ENCODE measurements around the gene SHMT2. TPM values are rescaled to one million over a fixed set of nuclear protein-coding genes. Genes with fewer than 3 reads are reported as not detected.
"Not testable (repeated sequence)": the region's sequence is repeated elsewhere in the genome, so short reads cannot be mapped to it uniquely, and the experiment has no call there.

The SHMT2 gene
- total and polyA plus RNA-seq, 3 donors from 2014 or later: 24.8 to 33.9 (median 25.9) TPM

- Histone ChIP-seq H3K27ac (no peak overlapping the region), H3K36me3 (ENCODE audit: low read depth, missing control alignments) (no peaks in the 10 kb centered on the region), H3K4me1 (peaks cover 6% of the 10 kb centered on the region), H3K4me3 (no peak overlapping the region), H3K9me3 (no peaks in the 10 kb centered on the region), H3K27me3 (no peaks in the 10 kb centered on the region)
- WGBS, 2 donors: 71 to 92% methylated on average over 1 of the region's 1 CpG
- DNase-seq: no peak
- intact Hi-C loops (cut with DNase I; ENCODE audit: low total_unique reads): no loop called here
- TF ChIP-seq POLR2A (IDR thresholded peaks at IDR 0.05) (no peak), CTCF (IDR thresholded peaks at IDR 0.05) (no peak)
Measured at GRCh38 chr12:57270966-57271470, 41.5 kb downstream of the SHMT2 start.

- Histone ChIP-seq H3K4me3 (no peak overlapping the region), H3K4me1 (peaks cover 6% of the 10 kb centered on the region), H3K27me3 (no peaks in the 10 kb centered on the region), H3K36me3 (ENCODE audit: low read depth, missing control alignments) (no peaks in the 10 kb centered on the region), H3K27ac (no peak overlapping the region), H3K9me3 (no peaks in the 10 kb centered on the region)
- no peak for TF ChIP-seq CTCF (IDR thresholded peaks at IDR 0.05)
- TF ChIP-seq POLR2A (IDR thresholded peaks at IDR 0.05): no peak
- no peak for DNase-seq
- WGBS, 2 donors: 46 to 56% methylated on average over 7 of the region's 7 CpGs
- intact Hi-C loops (cut with DNase I; ENCODE audit: low total_unique reads): no loop called here
Measured at GRCh38 chr12:57272337-57273151, 43.0 kb downstream of the SHMT2 start.

- no peaks in the 10 kb centered on the region for H3K27me3 ChIP-seq
- H3K9me3 ChIP-seq: no peaks in the 10 kb centered on the region
- H3K36me3 ChIP-seq (ENCODE audit: low read depth, missing control alignments): no peaks in the 10 kb centered on the region
- TF ChIP-seq CTCF (IDR thresholded peaks at IDR 0.05): no peak
- no peak for TF ChIP-seq POLR2A (IDR thresholded peaks at IDR 0.05)
- H3K4me1 ChIP-seq: peaks cover 6% of the 10 kb centered on the region
- no peak overlapping the region for H3K27ac ChIP-seq
- no peak for DNase-seq
- no peak overlapping the region for H3K4me3 ChIP-seq
- intact Hi-C loops (cut with DNase I; ENCODE audit: low total_unique reads): no loop called here
Measured at GRCh38 chr12:57273516-57273915, 44.0 kb downstream of the SHMT2 start.

GRCh38 chr12:57276233-57276632 is 46.7 kb downstream of the SHMT2 start:
- intact Hi-C loops (cut with DNase I; ENCODE audit: low total_unique reads): not testable (repeated sequence)

GRCh38 chr12:57276935-57277563 is 47.5 kb downstream of the SHMT2 start:
- peak; percentile 58 for DNase-seq
- intact Hi-C loops (cut with DNase I; ENCODE audit: low total_unique reads): no loop called here
- WGBS, 2 donors: 53 to 66% methylated on average over 4 of the region's 4 CpGs
- Histone ChIP-seq H3K27ac (no peak overlapping the region), H3K27me3 (no peaks in the 10 kb centered on the region), H3K4me1 (peaks cover 6% of the 10 kb centered on the region), H3K36me3 (ENCODE audit: low read depth, missing control alignments) (no peaks in the 10 kb centered on the region), H3K4me3 (no peak overlapping the region), H3K9me3 (no peaks in the 10 kb centered on the region)
- TF ChIP-seq CTCF (IDR thresholded peaks at IDR 0.05): no peak
- TF ChIP-seq POLR2A (IDR thresholded peaks at IDR 0.05): no peak

More at GRCh38 chr12:57276233-57276632, 46.7 kb downstream of the SHMT2 start:
- H3K9me3 ChIP-seq; H3K36me3 ChIP-seq (ENCODE audit: low read depth, missing control alignments); H3K4me1 ChIP-seq; H3K4me3 ChIP-seq; H3K27ac ChIP-seq; H3K27me3 ChIP-seq; DNase-seq: not testable (repeated sequence)
- 96 to 99% methylated on average over 6 of the region's 6 CpGs for WGBS, 2 donors
